HepG2 (cell line): ENCODE data around the gene ACOXL. TPM values are rescaled to one million over a fixed set of nuclear protein-coding genes. Genes with fewer than 3 reads are reported as not detected.

Experiments used
- ATAC-seq: fragments of 200-7000 bp; cut with Tn5 transposase; 3 replicates; pipeline ENCODE4 v1.9.1; 2020; ENCODE audit warnings: mild to moderate bottlenecking, moderate library complexity
- BruUV-seq: library from RNA; stranded (reverse); fragments of 400-500 nt; replicated peaks from 2 replicates; lab custom pipeline; 2021; lab: Mats Ljungman, UMichigan
- CTCF ChIA-PET: fragments of 300-600 bp; formaldehyde crosslinking; extraction: SDS; loops from one replicate; lab custom pipeline; 2021; ENCODE audit warnings: low total read pairs, inconsistent platforms, low intra/inter-chr PET ratio; lab: Yijun Ruan, JAX
- POLR2A ChIA-PET: fragments of 350-600 bp; sonication (Branson Sonifier 250); formaldehyde crosslinking; loops from one replicate; lab custom pipeline; 2020; ENCODE audit warnings: antibody characterized with exemption, inconsistent platforms; lab: Yijun Ruan, JAX
- DNase-seq: peaks from one replicate; pipeline ENCODE4 v3.0.0-alpha.2; 2015; ENCODE audit warnings: low spot score
- FAIRE-seq: peaks from 3 replicates; lab custom pipeline; 2011; peaks lifted over from hg19 to GRCh38; lab: Jason Lieb, UNC
- H2AFZ ChIP-seq: one replicate; pipeline ENCODE4 v1.6.1; 2011; ENCODE audit warnings: low read length, inconsistent platforms
- H3K27ac ChIP-seq: fragments of 300-600 bp; 3 replicates; pipeline ENCODE4 v1.8.0; 2011; ENCODE audit warnings: mixed run types, mild to moderate bottlenecking, mixed read lengths, low read length, inconsistent platforms; ENCODE audit not compliant: insufficient read depth; ENCODE audit errors: extremely low read length
- H3K27me3 ChIP-seq, 2 experiments: fragments of 200-600 bp in 1 of 2; 2 replicates in 1 of 2; 3 replicates in 1 of 2; pipeline versions ENCODE4 v1.6.0 to v1.8.0; 2011; ENCODE audit warnings: low read length in 2 of 2, mild to moderate bottlenecking in 2 of 2, moderate library complexity in 2 of 2, inconsistent platforms in 1 of 2; ENCODE audit not compliant: insufficient read depth in 2 of 2, control insufficient read depth in 1 of 2
- H3K36me3 ChIP-seq, 2 experiments: fragments of 200-600 bp in 1 of 2; replicated peaks in 1 of 2; 2 replicates in 1 of 2; 3 replicates in 1 of 2; pipeline versions ENCODE4 v1.5.1 to v1.8.0; 2011; ENCODE audit warnings: low read length in 2 of 2, inconsistent platforms in 1 of 2; ENCODE audit not compliant: insufficient read depth in 2 of 2, control insufficient read depth in 1 of 2
- H3K4me1 ChIP-seq: 2 replicates; pipeline ENCODE4 v1.5.1; 2012; ENCODE audit warnings: low read length, inconsistent platforms; ENCODE audit not compliant: insufficient read depth
- H3K4me2 ChIP-seq: 2 replicates; pipeline ENCODE4 v1.6.0; 2011; ENCODE audit warnings: low read depth, low read length, inconsistent platforms
- H3K4me3 ChIP-seq, 3 experiments: fragments of 200-600 bp in 1 of 3; sonication (generic), shearing (Covaris generic) in 1 of 3; replicated peaks in 1 of 3; 2 replicates each; pipeline ENCODE4 v1.5.1; 2011 to 2016; ENCODE audit warnings: low read length in 3 of 3, inconsistent platforms in 2 of 3, low read depth in 2 of 3, mild to moderate bottlenecking in 2 of 3, control low read depth in 1 of 3, mixed read lengths in 1 of 3; ENCODE audit not compliant: insufficient read depth in 1 of 3
- H3K79me2 ChIP-seq: one replicate; pipeline ENCODE4 v1.6.1; 2011; ENCODE audit warnings: low read length, inconsistent platforms; ENCODE audit not compliant: insufficient read depth
- H3K9ac ChIP-seq: 2 replicates; pipeline ENCODE4 v1.6.0; 2011; ENCODE audit warnings: mild to moderate bottlenecking, low read depth, low read length, inconsistent platforms; ENCODE audit not compliant: insufficient read depth
- H3K9me3 ChIP-seq: 2 replicates; pipeline ENCODE4 v1.5.1; 2012; ENCODE audit warnings: mild to moderate bottlenecking, low read length
- H4K20me1 ChIP-seq: 2 replicates; pipeline ENCODE4 v1.6.0; 2011; ENCODE audit warnings: inconsistent platforms, mild to moderate bottlenecking, low read length, moderate library complexity; ENCODE audit not compliant: insufficient read depth
- GFI1 ChIP-seq: sonication (generic); formaldehyde crosslinking; IDR thresholded peaks from 2 replicates; pipeline ENCODE4 v1.5.0; 2020; ENCODE audit warnings: missing genetic modification reagents, mild to moderate bottlenecking, borderline replicate concordance
- RAD51 ChIP-seq: fragments of 450-650 bp; IDR thresholded peaks from 2 replicates; pipeline ENCODE4 v1.6.1; 2016; ENCODE audit warnings: borderline replicate concordance
- ZNF180 ChIP-seq: sonication (generic); formaldehyde crosslinking; IDR thresholded peaks from 2 replicates; pipeline ENCODE4 v1.4.0; 2020; ENCODE audit warnings: low read depth, missing genetic modification reagents, borderline replicate concordance
- ZNF317 ChIP-seq: sonication (generic); formaldehyde crosslinking; IDR thresholded peaks from 2 replicates; pipeline ENCODE4 v1.5.0; 2020; ENCODE audit warnings: mild to moderate bottlenecking, missing genetic modification reagents
- ZNF543 ChIP-seq: sonication (generic); formaldehyde crosslinking; IDR thresholded peaks from 2 replicates; pipeline ENCODE4 v1.4.0; 2020; ENCODE audit warnings: mild to moderate bottlenecking, missing genetic modification reagents
- ZNF546 ChIP-seq: sonication (generic); formaldehyde crosslinking; conservative IDR thresholded peaks from 2 replicates; pipeline ENCODE4 v1.8.1; 2023; ENCODE audit warnings: mild to moderate bottlenecking, missing genetic modification reagents
- WGBS: methylation state at CpG from one replicate; pipeline ENCODE4 v1.1.6; 2017; ENCODE audit warnings: low lambda C conversion rate; 5-methylcytosine and 5-hydroxymethylcytosine counted together
- in situ Hi-C: cut with HindIII; loops from 2 replicates; pipeline ENCODE4 v1.10.0; 2017; ENCODE audit warnings: low pct_unique_long_range_greater_than_20kb; ENCODE audit not compliant: extremely low pct_ligation_motif_present
- intact Hi-C: fragments of 100-400 bp; cut with micrococcal nuclease; formaldehyde crosslinking; loops from one replicate; pipeline ENCODE4 v1.10.0; 2022; ENCODE audit not compliant: unreplicated experiment
- polyA plus RNA-seq, 8 experiments: library from polyadenylated mRNA; depleted of rRNA in 3 of 8; stranded (reverse) in 7 of 8; unstranded in 1 of 8; fragments of >200 nt; fragmentation: Illumina TruSeq in 4 of 8; extraction: Trizol in 4 of 8; gene quantifications; 2 replicates each; pipeline versions ENCODE4 v1.2.1 to v1.2.3, GENCODE V29; 2011 to 2016; ENCODE audit warnings: low read depth in 4 of 8, missing spikeins in 1 of 8, mixed read lengths in 1 of 8; ENCODE audit not compliant: insufficient read depth in 1 of 8
- total RNA-seq, 5 experiments: library from RNA; depleted of rRNA; stranded (reverse); fragments of >200 nt; fragmentation: Illumina TruSeq; extraction: Trizol; gene quantifications; 2 replicates each; pipeline ENCODE4 v1.2.3, GENCODE V29; 2016; ENCODE audit warnings: low read depth in 1 of 5
- TF ChIP-seq, protein P1 (sequence below): sonication (generic); formaldehyde crosslinking; conservative IDR thresholded peaks from 2 replicates; pipeline ENCODE4 v1.4.0; 2020; ENCODE audit warnings: mild to moderate bottlenecking, missing genetic modification reagents, moderate library complexity
- TF ChIP-seq, protein P2 (sequence below), 2 experiments: sonication (generic) in 1 of 2; formaldehyde crosslinking in 1 of 2; IDR thresholded peaks; 2 replicates each; pipeline versions ENCODE4 v1.5.1 to v1.6.1; 2011 to 2020; ENCODE audit warnings: borderline replicate concordance in 1 of 2, low read depth in 1 of 2, low read length in 1 of 2, mild to moderate bottlenecking in 1 of 2, missing genetic modification reagents in 1 of 2, moderate library complexity in 1 of 2

The ACOXL gene
- total and polyA plus RNA-seq, 2 of the 13 experiments (the other 11 are each of a cell fraction or from before 2014, with no cell fraction given): not detected

DNA sequence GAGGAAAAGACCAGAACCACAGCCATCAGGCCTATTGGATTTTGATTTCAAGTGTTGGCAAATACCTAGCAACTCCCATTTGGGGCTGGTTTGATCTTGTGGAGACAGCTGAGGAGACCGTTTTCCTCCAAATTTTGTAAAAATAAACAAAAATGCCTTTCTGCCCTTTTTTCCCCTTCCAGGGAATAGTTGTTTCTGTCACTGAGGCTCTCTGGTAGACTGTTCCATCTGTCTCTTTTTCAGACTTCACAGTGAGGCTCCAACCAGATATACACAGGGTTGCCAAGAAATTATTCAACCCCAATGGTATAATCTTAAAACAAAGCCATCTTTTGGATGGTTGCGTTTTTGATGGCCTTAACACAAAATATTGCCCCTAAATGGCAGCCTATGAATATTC is 115.7 kb downstream of the ACOXL start:
- in situ Hi-C loops: no loop called here
- Histone ChIP-seq H3K4me1 (peaks cover 6% of the 10 kb centered on the region; the same call in 1 of the 2 replicates), H3K9me3 (no peaks in the 10 kb centered on the region), H2AFZ (no peak overlapping the region), H4K20me1 (no peaks in the 10 kb centered on the region), H3K4me3 (no peak overlapping the region), H3K27me3 (peaks cover 4 to 50% of the 10 kb centered on the region in 2 experiments; a peak in 4 of 5 replicates), H3K36me3 (no peaks in the 10 kb centered on the region), H3K4me2 (no peak overlapping the region), H3K9ac (no peak overlapping the region), H3K79me2 (no peaks in the 10 kb centered on the region)
- DNase-seq (no peak), ATAC-seq (no peak), FAIRE-seq (no peak)
- no TSS peak for BruUV-seq
- CTCF ChIA-PET: no interaction called here
- intact Hi-C loops: no loop called here
- POLR2A ChIA-PET: no interaction called here
- WGBS: 8% methylated on average over 2 of the region's 2 CpGs
- TF ChIP-seq GFI1 (CRISPR knock-in tag) (no peak), ZNF543 (CRISPR knock-in tag) (no peak)
- TF ChIP-seq, all 625 proteins: peak for 0
- no peak overlapping the region for H3K27ac ChIP-seq

DNA sequence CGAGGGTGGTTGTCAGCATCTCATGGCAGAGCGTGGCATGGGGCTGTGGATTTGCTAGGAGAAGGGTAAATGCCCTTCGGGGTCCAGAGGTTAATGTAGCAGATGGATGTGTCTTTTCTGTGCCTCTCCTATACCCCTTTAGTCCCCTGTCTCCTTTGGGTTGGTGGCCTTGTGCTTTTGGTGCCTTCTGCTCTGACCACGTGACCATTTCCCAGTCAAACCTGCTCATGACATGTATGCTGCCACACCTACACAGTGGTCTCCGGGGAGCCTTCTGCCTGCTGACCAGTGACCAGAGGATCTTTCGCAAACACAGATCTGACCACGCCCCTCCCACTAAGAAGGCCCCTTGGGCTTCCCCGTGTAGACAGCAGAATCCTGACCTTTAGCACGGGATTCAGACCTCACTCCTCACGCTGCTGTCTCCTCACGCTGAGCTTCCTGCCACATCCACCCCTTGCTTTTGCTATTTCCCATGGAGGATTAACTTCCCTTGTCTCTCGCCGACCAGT is 116.2 kb downstream of the ACOXL start:
- POLR2A ChIA-PET: no interaction called here
- in situ Hi-C loops: no loop called here
- TF ChIP-seq ZNF317 (CRISPR knock-in tag) (no peak), ZNF180 (CRISPR knock-in tag) (no peak), RAD51 (peak; percentile 53; the same call in 1 of the 2 replicates), ZNF546 (CRISPR knock-in tag) (no peak)
- TF ChIP-seq, protein P1, sequence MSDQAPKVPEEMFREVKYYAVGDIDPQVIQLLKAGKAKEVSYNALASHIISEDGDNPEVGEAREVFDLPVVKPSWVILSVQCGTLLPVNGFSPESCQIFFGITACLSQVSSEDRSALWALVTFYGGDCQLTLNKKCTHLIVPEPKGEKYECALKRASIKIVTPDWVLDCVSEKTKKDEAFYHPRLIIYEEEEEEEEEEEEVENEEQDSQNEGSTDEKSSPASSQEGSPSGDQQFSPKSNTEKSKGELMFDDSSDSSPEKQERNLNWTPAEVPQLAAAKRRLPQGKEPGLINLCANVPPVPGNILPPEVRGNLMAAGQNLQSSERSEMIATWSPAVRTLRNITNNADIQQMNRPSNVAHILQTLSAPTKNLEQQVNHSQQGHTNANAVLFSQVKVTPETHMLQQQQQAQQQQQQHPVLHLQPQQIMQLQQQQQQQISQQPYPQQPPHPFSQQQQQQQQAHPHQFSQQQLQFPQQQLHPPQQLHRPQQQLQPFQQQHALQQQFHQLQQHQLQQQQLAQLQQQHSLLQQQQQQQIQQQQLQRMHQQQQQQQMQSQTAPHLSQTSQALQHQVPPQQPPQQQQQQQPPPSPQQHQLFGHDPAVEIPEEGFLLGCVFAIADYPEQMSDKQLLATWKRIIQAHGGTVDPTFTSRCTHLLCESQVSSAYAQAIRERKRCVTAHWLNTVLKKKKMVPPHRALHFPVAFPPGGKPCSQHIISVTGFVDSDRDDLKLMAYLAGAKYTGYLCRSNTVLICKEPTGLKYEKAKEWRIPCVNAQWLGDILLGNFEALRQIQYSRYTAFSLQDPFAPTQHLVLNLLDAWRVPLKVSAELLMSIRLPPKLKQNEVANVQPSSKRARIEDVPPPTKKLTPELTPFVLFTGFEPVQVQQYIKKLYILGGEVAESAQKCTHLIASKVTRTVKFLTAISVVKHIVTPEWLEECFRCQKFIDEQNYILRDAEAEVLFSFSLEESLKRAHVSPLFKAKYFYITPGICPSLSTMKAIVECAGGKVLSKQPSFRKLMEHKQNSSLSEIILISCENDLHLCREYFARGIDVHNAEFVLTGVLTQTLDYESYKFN (CRISPR knock-in tag): no peak
- TF ChIP-seq, protein P2, sequence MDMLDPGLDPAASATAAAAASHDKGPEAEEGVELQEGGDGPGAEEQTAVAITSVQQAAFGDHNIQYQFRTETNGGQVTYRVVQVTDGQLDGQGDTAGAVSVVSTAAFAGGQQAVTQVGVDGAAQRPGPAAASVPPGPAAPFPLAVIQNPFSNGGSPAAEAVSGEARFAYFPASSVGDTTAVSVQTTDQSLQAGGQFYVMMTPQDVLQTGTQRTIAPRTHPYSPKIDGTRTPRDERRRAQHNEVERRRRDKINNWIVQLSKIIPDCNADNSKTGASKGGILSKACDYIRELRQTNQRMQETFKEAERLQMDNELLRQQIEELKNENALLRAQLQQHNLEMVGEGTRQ (IDR thresholded peaks at IDR 0.05; ENCODE audit: low read depth, low read length): peak; percentile 48
- TF ChIP-seq, protein P2 (CRISPR knock-in tag; IDR thresholded peaks at IDR 0.05; ENCODE audit: borderline replicate concordance): no peak; the same call in 1 of the 2 replicates

More for the DNA sequence above, 116.2 kb downstream of the ACOXL start:
- BruUV-seq: no TSS peak
- no peaks in the 10 kb centered on the region for H4K20me1 ChIP-seq
- FAIRE-seq (no peak), ATAC-seq (no peak), DNase-seq (no peak)
- no peak overlapping the region for H3K4me3 ChIP-seq
- peaks cover 6% of the 10 kb centered on the region; the same call in 1 of the 2 replicates for H3K4me1 ChIP-seq
- no peaks in the 10 kb centered on the region for H3K9me3 ChIP-seq
- H3K79me2 ChIP-seq: no peaks in the 10 kb centered on the region
- no peak overlapping the region for H2AFZ ChIP-seq
- no peak overlapping the region for H3K27ac ChIP-seq
- H3K36me3 ChIP-seq: no peaks in the 10 kb centered on the region
- no peak overlapping the region for H3K4me2 ChIP-seq
- peaks cover 4 to 50% of the 10 kb centered on the region in 2 experiments; a peak in 4 of 5 replicates for H3K27me3 ChIP-seq
- WGBS: 17% methylated on average over 12 of the region's 13 CpGs
- intact Hi-C loops: no loop called here
- no peak overlapping the region for H3K9ac ChIP-seq
- CTCF ChIA-PET: no interaction called here
